ENCODE results near the gene LETM1.

LETM1 gene

GRCh38 chr4:1808851-1809753, 46.9 kb downstream of the LETM1 start:
- no peak for DNase-seq (ENCODE audit: low read depth in 2 of 3, low spot score in 2 of 3)

DNA sequence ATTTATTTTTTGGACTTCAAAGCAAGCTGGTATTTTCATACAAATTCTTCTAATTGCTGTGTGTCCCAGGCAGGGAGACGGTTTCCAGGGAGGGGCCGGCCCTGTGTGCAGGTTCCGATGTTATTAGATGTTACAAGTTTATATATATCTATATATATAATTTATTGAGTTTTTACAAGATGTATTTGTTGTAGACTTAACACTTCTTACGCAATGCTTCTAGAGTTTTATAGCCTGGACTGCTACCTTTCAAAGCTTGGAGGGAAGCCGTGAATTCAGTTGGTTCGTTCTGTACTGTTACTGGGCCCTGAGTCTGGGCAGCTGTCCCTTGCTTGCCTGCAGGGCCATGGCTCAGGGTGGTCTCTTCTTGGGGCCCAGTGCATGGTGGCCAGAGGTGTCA, 47.6 kb downstream of the LETM1 start:
- DNase-seq (ENCODE audit: low read depth in 2 of 3, low spot score in 2 of 3): no peak

DNA sequence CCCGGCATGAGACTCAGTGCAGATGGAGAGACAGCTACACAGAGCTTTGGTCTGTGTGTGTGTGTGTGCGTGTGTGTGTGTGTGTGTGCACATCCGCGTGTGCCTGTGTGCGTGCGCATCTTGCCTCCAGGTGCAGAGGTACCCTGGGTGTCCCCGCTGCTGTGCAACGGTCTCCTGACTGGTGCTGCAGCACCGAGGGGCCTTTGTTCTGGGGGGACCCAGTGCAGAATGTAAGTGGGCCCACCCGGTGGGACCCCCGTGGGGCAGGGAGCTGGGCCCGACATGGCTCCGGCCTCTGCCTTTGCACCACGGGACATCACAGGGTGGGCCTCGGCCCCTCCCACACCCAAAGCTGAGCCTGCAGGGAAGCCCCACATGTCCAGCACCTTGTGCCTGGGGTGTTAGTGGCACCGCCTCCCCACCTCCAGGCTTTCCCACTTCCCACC, 48.6 kb downstream of the LETM1 start:
- no peak for DNase-seq (ENCODE audit: low read depth in 2 of 3, low spot score in 2 of 3)

GRCh38 chr4:1806596-1807331, 49.2 kb downstream of the LETM1 start:
- no peak for DNase-seq (ENCODE audit: low read depth in 2 of 3, low spot score in 2 of 3)

GRCh38 chr4:1806223-1806564, 49.8 kb downstream of the LETM1 start:
- no peak for DNase-seq (ENCODE audit: low read depth in 2 of 3, low spot score in 2 of 3)

DNA sequence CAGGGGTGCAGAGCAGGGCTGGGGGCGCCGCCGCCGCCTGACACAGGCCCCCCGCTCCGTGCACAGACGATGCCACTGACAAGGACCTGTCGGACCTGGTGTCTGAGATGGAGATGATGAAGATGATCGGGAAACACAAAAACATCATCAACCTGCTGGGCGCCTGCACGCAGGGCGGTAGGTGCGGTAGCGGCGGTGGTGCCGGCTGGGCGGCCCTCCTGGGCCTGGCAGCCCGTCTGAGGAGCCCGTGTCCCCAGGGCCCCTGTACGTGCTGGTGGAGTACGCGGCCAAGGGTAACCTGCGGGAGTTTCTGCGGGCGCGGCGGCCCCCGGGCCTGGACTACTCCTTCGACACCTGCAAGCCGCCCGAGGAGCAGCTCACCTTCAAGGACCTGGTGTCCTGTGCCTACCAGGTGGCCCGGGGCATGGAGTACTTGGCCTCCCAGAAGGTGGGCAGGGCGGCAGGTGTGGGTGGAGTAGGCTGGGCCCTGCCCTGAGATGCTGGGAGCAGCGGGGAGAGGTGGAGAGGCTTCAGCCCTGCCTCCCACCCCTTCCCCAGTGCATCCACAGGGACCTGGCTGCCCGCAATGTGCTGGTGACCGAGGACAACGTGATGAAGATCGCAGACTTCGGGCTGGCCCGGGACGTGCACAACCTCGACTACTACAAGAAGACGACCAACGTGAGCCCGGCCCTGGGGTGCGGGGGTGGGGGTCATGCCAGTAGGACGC, 50.3 kb downstream of the LETM1 start:
- no peak for DNase-seq (ENCODE audit: low read depth in 2 of 3, low spot score in 2 of 3)

DNA sequence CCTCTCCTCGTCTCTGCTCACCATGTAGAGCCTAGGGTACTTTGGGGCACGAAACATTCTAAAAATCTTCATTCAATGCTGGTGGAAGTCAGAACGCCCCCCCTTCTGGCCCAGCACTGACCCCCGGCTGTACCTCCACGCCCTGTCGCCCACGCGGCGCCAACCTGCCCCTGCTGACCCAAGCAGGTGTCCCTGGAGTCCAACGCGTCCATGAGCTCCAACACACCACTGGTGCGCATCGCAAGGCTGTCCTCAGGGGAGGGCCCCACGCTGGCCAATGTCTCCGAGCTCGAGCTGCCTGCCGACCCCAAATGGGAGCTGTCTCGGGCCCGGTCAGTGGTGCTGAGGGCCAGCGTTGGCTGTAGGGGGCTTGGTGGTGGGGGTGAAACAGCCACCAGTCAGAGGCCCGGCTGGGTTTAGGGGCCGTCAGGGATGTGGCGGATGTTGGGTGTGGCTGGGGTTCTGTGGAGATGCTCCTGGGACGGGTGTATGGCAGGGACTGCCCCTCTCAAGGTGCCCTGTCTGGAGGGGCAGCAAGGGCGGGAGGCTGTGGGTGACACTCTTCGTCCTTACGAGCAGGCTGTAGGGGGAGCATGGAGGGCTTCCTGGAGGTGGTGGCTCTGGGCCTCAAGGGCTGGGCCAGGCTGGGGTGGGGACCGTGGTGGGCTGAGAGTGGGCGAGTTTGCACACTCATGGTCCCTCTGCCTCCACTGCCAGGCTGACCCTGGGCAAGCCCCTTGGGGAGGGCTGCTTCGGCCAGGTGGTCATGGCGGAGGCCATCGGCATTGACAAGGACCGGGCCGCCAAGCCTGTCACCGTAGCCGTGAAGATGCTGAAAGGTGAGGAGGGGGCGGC, 51.1 kb downstream of the LETM1 start:
- no peak for DNase-seq (ENCODE audit: low read depth in 2 of 3, low spot score in 2 of 3)

- no peak for DNase-seq (ENCODE audit: low read depth in 2 of 3, low spot score in 2 of 3)
Observed at GRCh38 chr4:1803523-1804423, 52.2 kb downstream of the LETM1 start.

- no peak for DNase-seq (ENCODE audit: low read depth in 2 of 3, low spot score in 2 of 3)
Observed at GRCh38 chr4:1802720-1803522, 53.0 kb downstream of the LETM1 start.

- no peak for DNase-seq (ENCODE audit: low read depth in 2 of 3, low spot score in 2 of 3)
Observed at GRCh38 chr4:1802151-1802715, 53.7 kb downstream of the LETM1 start.

DNA sequence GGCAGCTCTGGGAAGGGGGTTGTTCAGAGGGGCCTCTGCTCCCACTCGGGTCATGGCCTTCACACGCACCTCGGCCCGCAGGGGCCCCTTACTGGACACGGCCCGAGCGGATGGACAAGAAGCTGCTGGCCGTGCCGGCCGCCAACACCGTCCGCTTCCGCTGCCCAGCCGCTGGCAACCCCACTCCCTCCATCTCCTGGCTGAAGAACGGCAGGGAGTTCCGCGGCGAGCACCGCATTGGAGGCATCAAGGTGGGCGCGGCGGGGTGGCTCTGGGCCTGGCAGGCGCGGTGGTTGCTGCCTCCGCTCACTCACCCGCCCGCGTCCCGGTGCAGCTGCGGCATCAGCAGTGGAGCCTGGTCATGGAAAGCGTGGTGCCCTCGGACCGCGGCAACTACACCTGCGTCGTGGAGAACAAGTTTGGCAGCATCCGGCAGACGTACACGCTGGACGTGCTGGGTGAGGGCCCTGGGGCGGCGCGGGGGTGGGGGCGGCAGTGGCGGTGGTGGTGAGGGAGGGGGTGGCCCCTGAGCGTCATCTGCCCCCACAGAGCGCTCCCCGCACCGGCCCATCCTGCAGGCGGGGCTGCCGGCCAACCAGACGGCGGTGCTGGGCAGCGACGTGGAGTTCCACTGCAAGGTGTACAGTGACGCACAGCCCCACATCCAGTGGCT, 54.5 kb downstream of the LETM1 start:
- no peak for DNase-seq (ENCODE audit: low read depth in 2 of 3, low spot score in 2 of 3)

- no peak for DNase-seq (ENCODE audit: low read depth in 2 of 3, low spot score in 2 of 3)
Observed at GRCh38 chr4:1800805-1801204, 55.2 kb downstream of the LETM1 start.

GRCh38 chr4:1799387-1800375, 56.3 kb downstream of the LETM1 start:
- DNase-seq (ENCODE audit: low read depth in 2 of 3, low spot score in 2 of 3): no peak

- DNase-seq (ENCODE audit: low read depth in 2 of 3, low spot score in 2 of 3): no peak
Observed at GRCh38 chr4:1798580-1799386, 57.2 kb downstream of the LETM1 start.

- no peak for DNase-seq (ENCODE audit: low read depth in 2 of 3, low spot score in 2 of 3)
Observed at GRCh38 chr4:1797861-1798579, 57.9 kb downstream of the LETM1 start.
